SK-N-MC (cell line): Measurements from ENCODE around the gene NRXN3.

Experiments used
- FOXP2 ChIP-seq: optimal IDR thresholded peaks from 2 replicates; pipeline ENCODE3; 2011; ENCODE audit warnings: mild to moderate bottlenecking, moderate library complexity; ENCODE audit not compliant: insufficient read depth; ENCODE audit errors: extremely low read length, control extremely low read depth
- POLR2AphosphoS5 ChIP-seq: IDR thresholded peaks from 2 replicates; pipeline ENCODE4 v1.6.1; 2012; ENCODE audit warnings: mild to moderate bottlenecking, low read depth, low read length, borderline replicate concordance

GRCh38 chr14:78314484-78314883 lies 144.3 kb downstream of the NRXN3 start:
- TF ChIP-seq FOXP2 = no peak
- no peak for TF ChIP-seq POLR2AphosphoS5
